ENCODE results near the gene CLDN9.

The CLDN9 gene

DNA sequence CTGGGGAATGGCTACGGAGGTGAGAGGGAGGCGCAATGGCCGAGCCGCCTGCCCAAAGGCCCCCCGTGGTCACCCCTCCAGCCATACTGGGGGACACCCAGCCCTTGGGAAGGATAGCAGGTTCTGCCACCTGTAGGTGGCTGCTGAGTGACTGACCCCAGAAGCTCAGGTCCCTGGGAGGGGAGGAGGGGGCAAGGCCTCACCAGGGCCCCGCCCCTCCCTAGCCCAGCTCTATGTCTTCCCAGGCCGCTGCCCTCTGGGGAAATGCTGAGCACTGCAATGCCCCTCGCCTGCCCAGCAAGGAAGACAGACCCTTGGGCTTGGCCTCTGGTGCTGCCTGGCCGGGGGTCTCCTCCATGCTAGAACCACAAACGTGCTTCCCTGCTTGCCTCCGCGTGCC, 11.4 kb upstream of the CLDN9 start (continued):
- TF ChIP-seq ZNF157 (tag by site-specific recombination; IDR thresholded peaks at IDR 0.05) (no peak), ZNF362 (tag by site-specific recombination; IDR thresholded peaks at IDR 0.05) (no peak), ZNF404 (tag by site-specific recombination; IDR thresholded peaks at IDR 0.05) (no peak), ZBTB48 (tag by site-specific recombination; IDR thresholded peaks at IDR 0.05) (no peak), BCL11B (tag by site-specific recombination; IDR thresholded peaks at IDR 0.05; ENCODE audit: low read depth) (no peak), ZNF530 (tag by site-specific recombination; IDR thresholded peaks at IDR 0.05; ENCODE audit: low read depth) (no peak), ZNF37A (tag by site-specific recombination; IDR thresholded peaks at IDR 0.05) (no peak), ZBTB1 (tag by site-specific recombination; IDR thresholded peaks at IDR 0.05) (no peak), ZNF239 (tag by site-specific recombination; IDR thresholded peaks at IDR 0.05) (no peak)

GRCh38 chr16:3003582-3004270, 9.0 kb upstream of the CLDN9 start:
- ChIA-PET POLR2A (interaction anchor here (0.5 to 12.4 kb wide), 9 partner anchors 20 to 1071 kb away, joined by 3 to 247 read pairs (median 3); partner anchors contain the start of genes CLDN6, HCFC1R1, PAQR4 and THOC6), CTCF (interaction anchor here (0.7 to 9.6 kb wide), 12 partner anchors 10 to 947 kb away, joined by 3 to 149 read pairs (median 5); partner anchors contain the start of gene TNFRSF12A)
- H3K4me1 ChIP-seq (ENCODE audit: control insufficient read depth, insufficient read depth, low read length), result no peaks in the 10 kb centered on the region
- no peaks in the 10 kb centered on the region for H3K9me3 ChIP-seq (ENCODE audit: control insufficient read depth, insufficient read depth, low read depth, low read length)
- H3K36me3 ChIP-seq (ENCODE audit: control insufficient read depth in 2 of 2, insufficient read depth in 1 of 2, low read length in 2 of 2), result no peaks in the 10 kb centered on the region
- H3K4me3 ChIP-seq (ENCODE audit: low read depth, low read length), result peak overlapping the region; percentile 19
- H3K27ac ChIP-seq (ENCODE audit: extremely low read depth, low read depth, low read length), result no peak overlapping the region
- TF ChIP-seq ZNF600 (tag by site-specific recombination; IDR thresholded peaks at IDR 0.05) (no peak), ZNF621 (tag by site-specific recombination; IDR thresholded peaks at IDR 0.05) (no peak), ZNF433 (tag by site-specific recombination; IDR thresholded peaks at IDR 0.05; ENCODE audit: low read depth) (no peak), ZNF639 (tag by site-specific recombination; IDR thresholded peaks at IDR 0.05) (no peak), ZBTB17 (tag by site-specific recombination; IDR thresholded peaks at IDR 0.05) (no peak), ZNF488 (tag by site-specific recombination; IDR thresholded peaks at IDR 0.05) (no peak), GLIS2 (tag by site-specific recombination; IDR thresholded peaks at IDR 0.05) (peak; percentile 64; the same call in 1 of the 2 replicates), KLF8 (tag by site-specific recombination; IDR thresholded peaks at IDR 0.05) (no peak), ZBTB8A (tag by site-specific recombination; IDR thresholded peaks at IDR 0.05) (peak; percentile 61), ZNF266 (tag by site-specific recombination; IDR thresholded peaks at IDR 0.05; ENCODE audit: low read depth) (no peak), ZNF830 (tag by site-specific recombination; IDR thresholded peaks at IDR 0.05; ENCODE audit: low read depth) (no peak), ZNF777 (tag by site-specific recombination; IDR thresholded peaks at IDR 0.05; ENCODE audit: borderline replicate concordance) (no peak), MYNN (tag by site-specific recombination; IDR thresholded peaks at IDR 0.05; ENCODE audit: borderline replicate concordance) (no peak), ZFP69B (tag by site-specific recombination; IDR thresholded peaks at IDR 0.05) (peak; percentile 87)
- TF ChIP-seq, protein P1, sequence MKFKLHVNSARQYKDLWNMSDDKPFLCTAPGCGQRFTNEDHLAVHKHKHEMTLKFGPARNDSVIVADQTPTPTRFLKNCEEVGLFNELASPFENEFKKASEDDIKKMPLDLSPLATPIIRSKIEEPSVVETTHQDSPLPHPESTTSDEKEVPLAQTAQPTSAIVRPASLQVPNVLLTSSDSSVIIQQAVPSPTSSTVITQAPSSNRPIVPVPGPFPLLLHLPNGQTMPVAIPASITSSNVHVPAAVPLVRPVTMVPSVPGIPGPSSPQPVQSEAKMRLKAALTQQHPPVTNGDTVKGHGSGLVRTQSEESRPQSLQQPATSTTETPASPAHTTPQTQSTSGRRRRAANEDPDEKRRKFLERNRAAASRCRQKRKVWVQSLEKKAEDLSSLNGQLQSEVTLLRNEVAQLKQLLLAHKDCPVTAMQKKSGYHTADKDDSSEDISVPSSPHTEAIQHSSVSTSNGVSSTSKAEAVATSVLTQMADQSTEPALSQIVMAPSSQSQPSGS (tag by site-specific recombination; IDR thresholded peaks at IDR 0.05; ENCODE audit: low read depth), result no peak
- TF ChIP-seq, protein P2, sequence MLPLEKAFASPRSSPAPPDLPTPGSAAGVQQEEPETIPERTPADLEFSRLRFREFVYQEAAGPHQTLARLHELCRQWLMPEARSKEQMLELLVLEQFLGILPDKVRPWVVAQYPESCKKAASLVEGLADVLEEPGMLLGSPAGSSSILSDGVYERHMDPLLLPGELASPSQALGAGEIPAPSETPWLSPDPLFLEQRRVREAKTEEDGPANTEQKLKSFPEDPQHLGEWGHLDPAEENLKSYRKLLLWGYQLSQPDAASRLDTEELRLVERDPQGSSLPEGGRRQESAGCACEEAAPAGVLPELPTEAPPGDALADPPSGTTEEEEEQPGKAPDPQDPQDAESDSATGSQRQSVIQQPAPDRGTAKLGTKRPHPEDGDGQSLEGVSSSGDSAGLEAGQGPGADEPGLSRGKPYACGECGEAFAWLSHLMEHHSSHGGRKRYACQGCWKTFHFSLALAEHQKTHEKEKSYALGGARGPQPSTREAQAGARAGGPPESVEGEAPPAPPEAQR (tag by site-specific recombination; IDR thresholded peaks at IDR 0.05), result no peak
- TF ChIP-seq, protein P3, sequence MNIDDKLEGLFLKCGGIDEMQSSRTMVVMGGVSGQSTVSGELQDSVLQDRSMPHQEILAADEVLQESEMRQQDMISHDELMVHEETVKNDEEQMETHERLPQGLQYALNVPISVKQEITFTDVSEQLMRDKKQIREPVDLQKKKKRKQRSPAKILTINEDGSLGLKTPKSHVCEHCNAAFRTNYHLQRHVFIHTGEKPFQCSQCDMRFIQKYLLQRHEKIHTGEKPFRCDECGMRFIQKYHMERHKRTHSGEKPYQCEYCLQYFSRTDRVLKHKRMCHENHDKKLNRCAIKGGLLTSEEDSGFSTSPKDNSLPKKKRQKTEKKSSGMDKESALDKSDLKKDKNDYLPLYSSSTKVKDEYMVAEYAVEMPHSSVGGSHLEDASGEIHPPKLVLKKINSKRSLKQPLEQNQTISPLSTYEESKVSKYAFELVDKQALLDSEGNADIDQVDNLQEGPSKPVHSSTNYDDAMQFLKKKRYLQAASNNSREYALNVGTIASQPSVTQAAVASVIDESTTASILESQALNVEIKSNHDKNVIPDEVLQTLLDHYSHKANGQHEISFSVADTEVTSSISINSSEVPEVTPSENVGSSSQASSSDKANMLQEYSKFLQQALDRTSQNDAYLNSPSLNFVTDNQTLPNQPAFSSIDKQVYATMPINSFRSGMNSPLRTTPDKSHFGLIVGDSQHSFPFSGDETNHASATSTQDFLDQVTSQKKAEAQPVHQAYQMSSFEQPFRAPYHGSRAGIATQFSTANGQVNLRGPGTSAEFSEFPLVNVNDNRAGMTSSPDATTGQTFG (tag by site-specific recombination; IDR thresholded peaks at IDR 0.05; ENCODE audit: borderline replicate concordance), result no peak
- TF ChIP-seq, protein P4, sequence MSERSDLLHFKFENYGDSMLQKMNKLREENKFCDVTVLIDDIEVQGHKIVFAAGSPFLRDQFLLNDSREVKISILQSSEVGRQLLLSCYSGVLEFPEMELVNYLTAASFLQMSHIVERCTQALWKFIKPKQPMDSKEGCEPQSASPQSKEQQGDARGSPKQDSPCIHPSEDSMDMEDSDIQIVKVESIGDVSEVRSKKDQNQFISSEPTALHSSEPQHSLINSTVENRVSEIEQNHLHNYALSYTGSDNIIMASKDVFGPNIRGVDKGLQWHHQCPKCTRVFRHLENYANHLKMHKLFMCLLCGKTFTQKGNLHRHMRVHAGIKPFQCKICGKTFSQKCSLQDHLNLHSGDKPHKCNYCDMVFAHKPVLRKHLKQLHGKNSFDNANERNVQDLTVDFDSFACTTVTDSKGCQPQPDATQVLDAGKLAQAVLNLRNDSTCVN (tag by site-specific recombination; optimal IDR thresholded peaks at IDR 0.05), result peak; percentile 72

All from HEK293 (cell line).